HepG2 (cell line): Measurements from ENCODE around the gene CHRD. TPM values are rescaled to one million over a fixed set of nuclear protein-coding genes. Genes with fewer than 3 reads are reported as not detected.

Experiments
- CEBPG ChIP-seq: IDR thresholded peaks from 2 replicates; pipeline ENCODE4 v1.6.1; 2016
- EP300 ChIP-seq, 3 experiments: sonication (generic) in 1 of 3; formaldehyde crosslinking in 1 of 3; IDR thresholded peaks; 2 replicates each; pipeline versions ENCODE4 v1.5.1 to v1.6.1; 2011 to 2020; ENCODE audit warnings: low read depth in 2 of 3, low read length in 2 of 3, borderline replicate concordance in 1 of 3, improper control_type of control experiment in 1 of 3, mild to moderate bottlenecking in 1 of 3, missing genetic modification reagents in 1 of 3, moderate library complexity in 1 of 3
- FOXA1 ChIP-seq, 2 experiments: fragments of 450-650 bp in 1 of 2; sonication (generic) in 1 of 2; formaldehyde crosslinking in 1 of 2; IDR thresholded peaks; 2 replicates each; pipeline versions ENCODE4 v1.4.0 to v1.6.1; 2016 to 2020; ENCODE audit warnings: missing genetic modification reagents in 1 of 2
- MAF1 ChIP-seq: sonication (generic); formaldehyde crosslinking; IDR thresholded peaks from 2 replicates; pipeline ENCODE4 v1.5.0; 2020; ENCODE audit warnings: missing genetic modification reagents, borderline replicate concordance
- NCOR1 ChIP-seq: fragments of 200-600 bp; sonication (generic); IDR thresholded peaks from 2 replicates; pipeline ENCODE4 v1.7.0; 2017; ENCODE audit warnings: antibody characterized with exemption, low read length, borderline replicate concordance
- PITX1 ChIP-seq: sonication (generic); formaldehyde crosslinking; IDR thresholded peaks from 2 replicates; pipeline ENCODE4 v1.5.1; 2020; ENCODE audit warnings: mild to moderate bottlenecking, missing genetic modification reagents
- PRDM15 ChIP-seq: sonication (generic); formaldehyde crosslinking; IDR thresholded peaks from 2 replicates; pipeline ENCODE4 v1.4.0; 2020; ENCODE audit warnings: missing genetic modification reagents
- SAP130 ChIP-seq: IDR thresholded peaks from 2 replicates; pipeline ENCODE4 v1.6.1; 2016; ENCODE audit warnings: low read depth
- SIX4 ChIP-seq: sonication (generic); formaldehyde crosslinking; IDR thresholded peaks from 2 replicates; pipeline ENCODE4 v1.4.0; 2020; ENCODE audit warnings: missing genetic modification reagents
- SOX6 ChIP-seq, 2 experiments: fragments of 450-650 bp in 1 of 2; sonication (generic) in 1 of 2; formaldehyde crosslinking in 1 of 2; IDR thresholded peaks; 2 replicates each; pipeline versions ENCODE4 v1.4.0 to v1.6.1; 2017 to 2020; ENCODE audit warnings: antibody characterized with exemption in 1 of 2, mild to moderate bottlenecking in 1 of 2, missing genetic modification reagents in 1 of 2
- TBX3 ChIP-seq: fragments of 450-650 bp; IDR thresholded peaks from 2 replicates; pipeline ENCODE4 v1.6.1; 2017; ENCODE audit warnings: antibody characterized with exemption, mild to moderate bottlenecking, inconsistent platforms, borderline replicate concordance
- XRCC5 ChIP-seq: fragments of 200-400 bp; formaldehyde crosslinking; optimal IDR thresholded peaks from 2 replicates; pipeline ENCODE3; 2017; ENCODE audit warnings: mild to moderate bottlenecking, low read length
- ZFX ChIP-seq: sonication (generic); formaldehyde crosslinking; IDR thresholded peaks from 2 replicates; pipeline ENCODE4 v1.4.0; 2020; ENCODE audit warnings: mild to moderate bottlenecking, low read depth, missing genetic modification reagents, moderate library complexity
- ZNF749 ChIP-seq: sonication (generic); formaldehyde crosslinking; IDR thresholded peaks from 2 replicates; pipeline ENCODE4 v1.8.0; 2022; ENCODE audit warnings: mild to moderate bottlenecking, missing genetic modification reagents, moderate library complexity, borderline replicate concordance
- polyA plus RNA-seq, 8 experiments: library from polyadenylated mRNA; depleted of rRNA in 3 of 8; stranded (reverse) in 7 of 8; unstranded in 1 of 8; fragments of >200 nt; fragmentation: Illumina TruSeq in 4 of 8; extraction: Trizol in 4 of 8; gene quantifications; 2 replicates each; pipeline versions ENCODE4 v1.2.1 to v1.2.3, GENCODE V29; 2011 to 2016; ENCODE audit warnings: low read depth in 4 of 8, missing spikeins in 1 of 8, mixed read lengths in 1 of 8; ENCODE audit not compliant: insufficient read depth in 1 of 8
- total RNA-seq, 5 experiments: library from RNA; depleted of rRNA; stranded (reverse); fragments of >200 nt; fragmentation: Illumina TruSeq; extraction: Trizol; gene quantifications; 2 replicates each; pipeline ENCODE4 v1.2.3, GENCODE V29; 2016; ENCODE audit warnings: low read depth in 1 of 5
- TF ChIP-seq, protein P1 (sequence below): sonication (generic); formaldehyde crosslinking; conservative IDR thresholded peaks from 2 replicates; pipeline ENCODE4 v1.4.0; 2020; ENCODE audit warnings: mild to moderate bottlenecking, missing genetic modification reagents, moderate library complexity
- TF ChIP-seq, protein P2 (sequence below): sonication (generic); formaldehyde crosslinking; IDR thresholded peaks from 2 replicates; pipeline ENCODE4 v1.8.1; 2022; ENCODE audit warnings: mild to moderate bottlenecking, missing genetic modification reagents

Gene CHRD
- total and polyA plus RNA-seq, 2 of the 13 experiments (the other 11 are each of a cell fraction or from before 2014, with no cell fraction given) = 22.2 to 35.2 TPM

- TF ChIP-seq, protein P1, sequence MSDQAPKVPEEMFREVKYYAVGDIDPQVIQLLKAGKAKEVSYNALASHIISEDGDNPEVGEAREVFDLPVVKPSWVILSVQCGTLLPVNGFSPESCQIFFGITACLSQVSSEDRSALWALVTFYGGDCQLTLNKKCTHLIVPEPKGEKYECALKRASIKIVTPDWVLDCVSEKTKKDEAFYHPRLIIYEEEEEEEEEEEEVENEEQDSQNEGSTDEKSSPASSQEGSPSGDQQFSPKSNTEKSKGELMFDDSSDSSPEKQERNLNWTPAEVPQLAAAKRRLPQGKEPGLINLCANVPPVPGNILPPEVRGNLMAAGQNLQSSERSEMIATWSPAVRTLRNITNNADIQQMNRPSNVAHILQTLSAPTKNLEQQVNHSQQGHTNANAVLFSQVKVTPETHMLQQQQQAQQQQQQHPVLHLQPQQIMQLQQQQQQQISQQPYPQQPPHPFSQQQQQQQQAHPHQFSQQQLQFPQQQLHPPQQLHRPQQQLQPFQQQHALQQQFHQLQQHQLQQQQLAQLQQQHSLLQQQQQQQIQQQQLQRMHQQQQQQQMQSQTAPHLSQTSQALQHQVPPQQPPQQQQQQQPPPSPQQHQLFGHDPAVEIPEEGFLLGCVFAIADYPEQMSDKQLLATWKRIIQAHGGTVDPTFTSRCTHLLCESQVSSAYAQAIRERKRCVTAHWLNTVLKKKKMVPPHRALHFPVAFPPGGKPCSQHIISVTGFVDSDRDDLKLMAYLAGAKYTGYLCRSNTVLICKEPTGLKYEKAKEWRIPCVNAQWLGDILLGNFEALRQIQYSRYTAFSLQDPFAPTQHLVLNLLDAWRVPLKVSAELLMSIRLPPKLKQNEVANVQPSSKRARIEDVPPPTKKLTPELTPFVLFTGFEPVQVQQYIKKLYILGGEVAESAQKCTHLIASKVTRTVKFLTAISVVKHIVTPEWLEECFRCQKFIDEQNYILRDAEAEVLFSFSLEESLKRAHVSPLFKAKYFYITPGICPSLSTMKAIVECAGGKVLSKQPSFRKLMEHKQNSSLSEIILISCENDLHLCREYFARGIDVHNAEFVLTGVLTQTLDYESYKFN (CRISPR knock-in tag) = peak; percentile 60
- no peak for TF ChIP-seq PRDM15 (CRISPR knock-in tag)
- TF ChIP-seq MAF1 = no peak
- 0 out of 2 replicates have a peak, but pooled peaks have one; percentile 31 for TF ChIP-seq SIX4 (CRISPR knock-in tag)
- TF ChIP-seq EP300 (IDR thresholded peaks at IDR 0.05; ENCODE audit: low read depth in 2 of 2, low read length in 2 of 2) = 0 out of 4 replicates have a peak, but pooled peaks of 1 of the 2 experiments have one; percentile 28
- no peak for TF ChIP-seq EP300 (CRISPR knock-in tag; IDR thresholded peaks at IDR 0.05; ENCODE audit: borderline replicate concordance)
- 0 out of 2 replicates have a peak, but pooled peaks have one; percentile 15 for TF ChIP-seq SAP130 (CRISPR knock-in tag)
- TF ChIP-seq CEBPG (CRISPR knock-in tag) = peak; percentile 17; the same call in 1 of the 2 replicates
- TF ChIP-seq FOXA1 (IDR thresholded peaks at IDR 0.05) = no peak
- TF ChIP-seq FOXA1 (CRISPR knock-in tag; IDR thresholded peaks at IDR 0.05) = peak; percentile 39; the same call in 1 of the 2 replicates
- no peak for TF ChIP-seq XRCC5
- TF ChIP-seq ZFX = peak; percentile 37; the same call in 1 of the 2 replicates
- 0 out of 2 replicates have a peak, but pooled peaks have one; percentile 53 for TF ChIP-seq PITX1 (CRISPR knock-in tag)
- TF ChIP-seq SOX6 (IDR thresholded peaks at IDR 0.05) = no peak
- TF ChIP-seq SOX6 (CRISPR knock-in tag; IDR thresholded peaks at IDR 0.05) = peak; percentile 26; the same call in 1 of the 2 replicates
- TF ChIP-seq NCOR1 = peak; percentile 44; the same call in 1 of the 2 replicates
- no peak for TF ChIP-seq ZNF749 (CRISPR knock-in tag)
- peak; percentile 16; the same call in 1 of the 2 replicates for TF ChIP-seq TBX3
- TF ChIP-seq, protein P2, sequence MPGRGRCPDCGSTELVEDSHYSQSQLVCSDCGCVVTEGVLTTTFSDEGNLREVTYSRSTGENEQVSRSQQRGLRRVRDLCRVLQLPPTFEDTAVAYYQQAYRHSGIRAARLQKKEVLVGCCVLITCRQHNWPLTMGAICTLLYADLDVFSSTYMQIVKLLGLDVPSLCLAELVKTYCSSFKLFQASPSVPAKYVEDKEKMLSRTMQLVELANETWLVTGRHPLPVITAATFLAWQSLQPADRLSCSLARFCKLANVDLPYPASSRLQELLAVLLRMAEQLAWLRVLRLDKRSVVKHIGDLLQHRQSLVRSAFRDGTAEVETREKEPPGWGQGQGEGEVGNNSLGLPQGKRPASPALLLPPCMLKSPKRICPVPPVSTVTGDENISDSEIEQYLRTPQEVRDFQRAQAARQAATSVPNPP (CRISPR knock-in tag) = no peak
Measured at GRCh38 chr3:184366619-184367289, 13.1 kb upstream of the CHRD start (continued).
